ENCODE measurements around the gene MUC21.
"Not testable (repeated sequence)": the region's sequence is repeated elsewhere in the genome, so short reads cannot be mapped to it uniquely, and the experiment has no call there.

Gene MUC21

DNA sequence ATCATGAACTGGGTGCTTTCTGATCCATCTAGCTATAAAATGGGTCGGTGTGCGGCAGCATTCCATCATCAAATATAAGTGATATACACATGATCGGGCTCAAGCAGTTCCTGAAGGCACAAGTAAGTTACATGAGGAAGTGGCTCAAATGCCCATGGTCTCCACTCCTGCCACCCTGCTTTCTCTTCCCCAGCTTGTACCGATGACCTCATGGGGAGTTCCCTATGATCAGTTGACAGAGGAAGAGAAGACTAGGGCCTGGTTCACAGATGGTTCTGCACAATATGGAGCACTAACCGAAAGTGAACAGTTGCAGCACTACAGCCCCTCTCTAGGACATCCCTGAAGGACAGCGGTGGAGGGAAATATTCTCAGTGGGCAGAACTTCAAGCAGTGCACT is 14.3 kb upstream of the MUC21 start:
- not testable (repeated sequence) for DNase-seq (ENCODE audit: low read depth)

- no peak for DNase-seq (ENCODE audit: low read depth)
Observed at GRCh38 chr6:30970946-30971345, 12.6 kb upstream of the MUC21 start.

DNA sequence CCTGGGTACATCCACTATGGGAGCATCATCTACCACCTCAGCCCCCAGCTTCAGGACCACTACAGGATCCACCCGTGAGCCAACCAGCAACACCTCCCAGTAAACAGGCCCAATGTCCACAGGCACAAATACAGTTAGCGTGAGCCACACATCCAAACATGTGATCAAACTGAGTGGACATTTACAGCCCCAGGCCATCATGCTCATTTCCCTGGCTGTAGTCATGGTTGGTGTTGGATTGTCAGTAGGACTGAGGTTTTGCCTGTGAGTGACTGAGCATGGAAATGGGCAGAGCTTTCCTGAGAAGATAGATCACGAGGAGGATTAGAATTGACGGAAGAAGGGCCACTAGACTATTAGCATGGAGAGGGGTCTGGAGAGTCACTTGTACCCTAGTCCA is 10.7 kb upstream of the MUC21 start:
- no peak for DNase-seq (ENCODE audit: low read depth)

- DNase-seq (ENCODE audit: low read depth): no peak
Observed at GRCh38 chr6:30974490-30975252, 8.8 kb upstream of the MUC21 start.

DNA sequence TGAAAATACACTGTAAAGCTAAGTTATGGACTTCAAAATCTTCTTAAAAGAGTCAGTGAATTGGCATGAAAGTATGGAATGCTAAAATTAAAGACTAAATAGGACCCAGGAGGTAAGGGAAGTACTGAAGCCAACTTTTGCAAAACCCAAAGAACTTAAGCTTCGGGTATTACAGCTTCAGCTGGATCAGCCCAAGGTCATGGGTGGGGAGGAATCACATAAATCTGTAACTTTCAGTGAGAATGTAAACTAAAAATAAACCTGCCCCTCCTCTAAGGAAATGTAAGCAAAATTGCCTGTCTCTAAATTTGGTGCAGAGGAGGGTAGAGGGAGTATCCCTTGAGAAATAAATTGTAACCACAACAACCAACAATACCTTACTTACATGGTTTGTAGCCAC is 4.4 kb upstream of the MUC21 start:
- no peak for DNase-seq (ENCODE audit: low read depth)

- no peak for DNase-seq (ENCODE audit: low read depth)
Observed at GRCh38 chr6:30979690-30980089, 3.8 kb upstream of the MUC21 start.

DNA sequence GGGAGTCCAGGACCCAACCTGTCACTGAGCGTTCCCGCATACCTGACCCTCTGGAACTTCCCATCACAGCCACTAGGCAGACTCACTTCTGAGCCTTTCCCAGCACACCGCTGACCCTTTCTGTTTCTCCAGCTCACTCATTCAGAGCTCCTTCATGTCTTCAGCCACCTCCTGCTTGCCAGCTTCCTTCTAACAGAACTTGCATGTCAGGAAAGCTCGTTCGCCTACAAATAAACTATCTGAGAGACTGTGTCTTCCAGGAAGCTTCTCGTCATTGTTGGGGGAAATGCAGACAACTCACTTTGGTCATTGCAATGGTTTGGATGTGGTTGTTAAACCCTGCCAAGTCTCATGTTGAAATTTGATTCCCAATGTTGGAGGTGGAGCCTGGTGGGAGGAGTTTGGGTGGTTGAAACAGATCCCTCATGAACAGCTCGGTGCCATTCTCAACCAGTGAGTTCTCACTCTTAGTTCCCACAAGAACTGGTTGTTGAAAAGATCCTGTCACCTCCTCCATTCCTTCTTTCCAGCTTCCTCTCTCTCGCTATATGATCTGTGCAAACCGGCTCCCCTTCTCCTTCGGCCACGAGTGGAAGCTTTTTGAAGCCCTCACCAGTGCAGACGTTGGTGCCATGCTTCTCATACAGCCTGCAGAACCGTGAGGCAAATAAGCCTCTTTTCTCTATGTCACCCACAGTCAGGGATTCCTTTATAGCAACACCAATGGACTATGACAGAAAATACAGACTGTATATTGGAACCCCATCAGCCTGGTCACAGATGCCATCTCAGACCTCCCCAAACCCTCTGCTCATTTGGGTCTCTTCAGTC is 1.4 kb upstream of the MUC21 start:
- peak; percentile 89 for DNase-seq (ENCODE audit: low read depth)

- no peak for DNase-seq (ENCODE audit: low read depth)
Observed at GRCh38 chr6:30985490-30985889, 2.0 kb downstream of the MUC21 start.

GRCh38 chr6:30987304-30987703 is 3.8 kb downstream of the MUC21 start:
- no peak for DNase-seq (ENCODE audit: low read depth)

DNA sequence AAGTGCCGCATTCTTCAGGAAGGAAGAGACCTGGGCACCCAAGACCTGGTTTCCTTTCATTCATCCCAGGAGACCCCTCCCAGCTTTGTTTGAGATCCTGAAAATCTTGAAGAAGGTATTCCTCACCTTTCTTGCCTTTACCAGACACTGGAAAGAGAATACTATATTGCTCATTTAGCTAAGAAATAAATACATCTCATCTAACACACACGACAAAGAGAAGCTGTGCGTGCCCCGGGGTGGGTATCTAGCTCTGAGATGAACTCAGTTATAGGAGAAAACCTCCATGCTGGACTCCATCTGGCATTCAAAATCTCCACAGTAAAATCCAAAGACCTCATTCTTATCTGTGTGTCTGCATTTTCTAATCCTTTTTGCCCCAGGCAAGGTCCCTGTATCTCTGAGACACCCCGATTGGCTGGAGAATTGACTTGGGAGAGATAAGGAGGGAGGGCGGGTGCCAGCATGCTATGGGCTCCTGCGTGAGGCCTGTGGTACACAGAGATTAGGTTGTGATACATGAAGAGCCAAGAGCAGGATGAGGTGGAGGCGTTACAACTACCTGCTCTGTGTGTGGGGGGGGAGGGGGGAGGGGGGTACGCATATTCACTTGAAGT is 4.8 kb downstream of the MUC21 start:
- DNase-seq (ENCODE audit: low read depth): no peak

DNA sequence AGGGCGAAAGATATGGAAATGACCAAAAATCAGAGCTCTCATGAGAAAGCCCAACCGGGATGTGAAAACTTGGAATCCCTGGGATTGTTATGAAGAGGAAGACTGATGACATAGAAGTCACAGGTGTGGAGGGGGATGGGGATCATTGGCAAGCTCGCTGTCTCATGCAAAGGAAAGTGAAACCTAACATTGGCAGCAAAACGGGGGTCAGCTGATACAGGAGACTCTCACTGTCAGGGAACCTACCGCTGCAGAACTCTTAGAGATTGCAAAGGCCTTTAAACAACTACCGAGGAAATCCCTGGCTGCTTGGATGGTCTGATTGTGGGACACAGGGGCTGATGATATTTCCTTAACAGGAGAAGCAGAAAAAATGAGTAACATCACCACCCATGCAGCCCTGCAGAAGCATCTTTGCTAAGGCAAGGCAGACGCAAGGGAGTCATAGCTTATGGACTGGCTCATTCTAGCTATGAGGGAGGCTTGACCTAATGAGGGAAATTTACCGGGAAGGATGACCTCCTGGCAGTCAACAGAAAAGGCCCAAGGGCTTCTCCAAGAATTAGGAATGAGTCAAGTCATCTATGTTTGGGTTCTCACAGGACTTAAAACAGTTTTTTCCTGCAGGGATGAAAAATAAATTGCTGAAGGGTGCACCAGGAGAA is 7.0 kb downstream of the MUC21 start:
- peak; percentile 22 for DNase-seq (ENCODE audit: low read depth)

DNA sequence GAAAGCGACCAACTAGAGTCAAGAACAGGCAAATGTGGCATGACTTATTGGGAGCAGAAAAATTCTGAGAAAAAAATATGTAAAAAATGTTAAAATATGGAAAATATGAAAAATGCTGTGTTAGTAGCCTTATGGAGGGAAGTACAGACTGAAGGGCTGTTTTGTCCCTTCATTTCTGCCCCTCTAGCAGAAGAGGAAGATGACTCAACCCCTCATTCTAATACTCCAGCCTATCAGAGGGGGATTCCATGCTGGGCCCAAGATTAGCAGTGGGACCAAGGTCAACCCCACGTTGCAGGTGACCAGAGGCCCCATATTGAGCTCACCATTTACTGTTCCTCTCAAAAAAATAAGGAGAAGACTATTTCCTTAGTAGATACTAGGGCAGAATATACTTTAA is 8.4 kb downstream of the MUC21 start:
- no peak for DNase-seq (ENCODE audit: low read depth)

DNA sequence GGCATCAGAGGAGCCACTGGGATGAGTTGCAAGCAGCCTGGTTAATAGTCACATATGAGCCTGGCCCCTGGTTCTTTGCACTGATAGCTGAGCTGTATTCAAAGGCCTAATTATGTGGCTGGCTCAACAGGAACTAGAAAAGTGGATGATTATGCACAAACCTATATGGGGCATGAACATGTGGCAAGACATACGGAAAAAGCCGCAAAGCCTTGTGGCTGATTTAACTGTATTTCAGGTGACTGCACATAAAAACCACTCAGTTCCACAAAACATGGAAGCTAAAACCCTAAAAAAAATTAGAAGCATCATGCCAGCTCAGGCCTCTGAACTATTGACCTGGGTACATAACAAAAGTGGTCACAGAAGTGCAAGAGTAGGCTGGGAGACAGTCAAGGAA is 13.8 kb downstream of the MUC21 start:
- no peak for DNase-seq (ENCODE audit: low read depth)

DNA sequence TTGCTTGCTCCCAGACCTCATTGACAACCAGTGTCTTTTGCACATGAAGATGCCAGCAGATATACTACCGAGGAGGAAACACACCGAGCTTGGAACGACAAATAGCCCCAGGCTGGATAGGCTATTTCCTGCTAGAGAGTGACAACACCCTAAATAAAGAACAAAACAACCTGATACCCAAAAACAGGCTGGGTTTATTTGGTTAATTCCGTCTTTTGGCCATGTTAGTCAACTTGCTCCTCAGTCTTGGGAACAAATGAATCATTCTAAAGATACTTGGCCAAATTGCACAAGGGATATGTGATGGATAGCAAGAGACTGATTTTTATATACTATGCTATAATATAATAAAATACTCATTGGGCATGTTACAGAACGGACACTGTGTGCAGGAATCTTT is 15.3 kb downstream of the MUC21 start:
- DNase-seq (ENCODE audit: low read depth): peak; percentile 48

GRCh38 chr6:31000067-31000860 is 16.7 kb downstream of the MUC21 start:
- DNase-seq (ENCODE audit: low read depth): not testable (repeated sequence)

- DNase-seq (ENCODE audit: low read depth): no peak
Observed at GRCh38 chr6:31001281-31001888, 17.9 kb downstream of the MUC21 start.

GRCh38 chr6:31002471-31002870 is 19.0 kb downstream of the MUC21 start:
- DNase-seq (ENCODE audit: low read depth): no peak

DNA sequence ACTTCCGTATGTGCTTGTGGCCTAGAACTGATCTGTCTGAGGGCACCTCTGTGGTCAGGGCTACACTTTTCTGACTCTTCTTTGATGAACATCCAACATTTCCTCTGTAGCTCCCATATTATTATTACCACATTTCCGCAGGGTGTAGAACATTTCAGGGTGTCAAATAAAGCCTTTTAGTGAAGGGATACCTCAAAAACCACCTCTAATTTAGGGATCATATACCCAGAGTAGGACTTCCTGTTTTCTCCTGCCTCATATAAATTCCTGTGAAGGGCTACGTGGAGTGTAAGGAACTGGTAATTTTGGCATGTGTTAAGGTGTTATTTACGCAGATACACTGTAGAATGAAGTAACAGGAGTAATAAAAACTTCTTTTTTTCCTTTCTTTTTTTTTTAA is 21.3 kb downstream of the MUC21 start:
- no peak for DNase-seq (ENCODE audit: low read depth)

- DNase-seq (ENCODE audit: low read depth): no peak
Observed at GRCh38 chr6:31005249-31006020, 21.9 kb downstream of the MUC21 start.

GRCh38 chr6:31007694-31008093 is 24.2 kb downstream of the MUC21 start:
- peak; percentile 85 for DNase-seq (ENCODE audit: low read depth)

All from stromal cell of bone marrow (primary cell).